SW480 (cell line): ENCODE results near the gene METTL14.
"Not testable (repeated sequence)": the region's sequence is repeated elsewhere in the genome, so short reads cannot be mapped to it uniquely, and the experiment has no call there.

Experiments
- DNase-seq: peaks from one replicate; pipeline ENCODE4 v3.0.0-alpha.2; 2016; ENCODE audit warnings: low spot score

METTL14 gene

DNA sequence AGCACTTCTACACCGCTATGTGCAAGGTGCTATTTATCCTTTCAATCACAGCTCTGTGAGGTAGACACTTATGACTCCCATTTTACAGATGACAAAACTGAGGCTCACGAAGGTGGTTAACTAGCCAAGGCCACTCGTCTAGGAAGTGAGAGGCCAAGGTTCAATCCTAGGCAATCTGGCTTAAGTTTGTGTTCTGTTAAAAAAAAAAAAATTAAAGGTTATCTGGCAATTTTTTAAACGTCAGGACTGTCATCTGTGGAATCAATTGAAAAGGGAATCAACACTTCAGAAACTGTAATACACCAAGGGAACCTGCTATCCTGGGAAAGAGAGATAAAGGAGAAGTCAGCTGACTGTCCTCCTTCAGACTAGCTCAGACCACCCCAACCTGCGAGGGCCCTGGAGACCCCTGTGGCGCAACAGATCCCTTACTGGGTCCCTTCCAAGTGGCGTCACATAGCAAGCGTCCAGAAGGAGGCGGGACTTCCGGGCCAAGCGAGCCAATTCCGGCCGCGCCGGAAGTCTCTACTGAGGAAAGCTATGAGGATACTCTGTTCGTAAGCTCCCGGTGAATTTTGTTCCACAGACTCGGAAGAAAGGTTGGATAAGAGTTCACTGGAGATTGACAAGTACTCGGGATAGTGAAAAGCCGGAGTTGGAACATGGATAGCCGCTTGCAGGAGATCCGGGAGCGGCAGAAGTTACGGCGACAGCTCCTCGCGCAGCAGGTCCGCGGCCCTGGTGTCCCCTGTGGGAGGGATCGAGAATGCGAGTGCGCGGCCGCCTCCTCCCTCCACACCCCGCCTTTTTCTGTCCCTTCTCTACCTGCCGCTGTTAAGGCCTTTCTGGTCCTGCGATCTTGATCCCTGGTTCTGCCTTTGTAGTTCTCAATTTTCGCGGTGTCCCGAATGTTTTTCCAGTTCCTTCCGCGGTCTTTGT, at the start of gene METTL14:
METTL14 (plus strand) TSS at position 520 of the 939 bp plus-strand sequence; CDS start at position 663, 143 bp downstream.
- DNase-seq, result peak; percentile 78

DNA sequence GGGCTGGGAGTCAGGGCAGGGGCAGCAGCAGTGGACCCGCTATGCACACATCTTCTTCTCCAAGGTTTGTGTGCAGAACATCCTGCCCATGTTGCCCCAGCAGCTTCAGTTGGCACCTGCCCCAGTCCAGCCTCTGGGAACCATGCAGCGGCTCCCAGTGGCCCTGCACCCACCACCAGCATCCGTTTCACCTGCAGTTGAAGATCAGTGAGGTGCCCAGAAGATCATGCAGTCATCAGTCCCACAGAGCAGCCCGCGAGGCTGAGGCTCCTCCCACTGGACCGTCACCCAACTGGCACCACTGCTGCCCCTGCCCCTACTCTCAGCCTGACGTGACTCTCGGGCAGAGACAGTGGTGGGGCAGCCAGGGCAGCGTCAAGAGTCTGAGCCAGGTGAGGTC, 49.1 kb upstream of the METTL14 start:
- not testable (repeated sequence) for DNase-seq

DNA sequence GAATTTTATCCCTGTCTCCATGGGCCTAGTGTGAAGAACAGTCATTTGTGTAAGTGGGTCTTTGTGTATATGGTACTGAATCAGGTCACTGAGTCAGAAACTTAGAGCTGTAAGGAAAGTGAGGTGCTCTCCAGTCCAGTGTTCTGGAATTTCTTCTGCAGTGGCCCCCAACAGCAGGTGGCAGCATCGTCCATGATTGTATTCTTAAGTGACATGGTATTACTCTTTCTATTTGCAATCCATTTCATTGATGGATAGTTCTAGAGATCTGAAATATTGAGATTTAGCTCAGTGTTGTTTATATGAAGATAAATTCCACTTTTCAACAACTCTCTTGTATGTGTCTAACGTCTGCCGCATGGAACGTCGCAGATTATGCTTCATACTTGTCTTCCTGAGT, 20.5 kb upstream of the METTL14 start:
- not testable (repeated sequence) for DNase-seq

DNA sequence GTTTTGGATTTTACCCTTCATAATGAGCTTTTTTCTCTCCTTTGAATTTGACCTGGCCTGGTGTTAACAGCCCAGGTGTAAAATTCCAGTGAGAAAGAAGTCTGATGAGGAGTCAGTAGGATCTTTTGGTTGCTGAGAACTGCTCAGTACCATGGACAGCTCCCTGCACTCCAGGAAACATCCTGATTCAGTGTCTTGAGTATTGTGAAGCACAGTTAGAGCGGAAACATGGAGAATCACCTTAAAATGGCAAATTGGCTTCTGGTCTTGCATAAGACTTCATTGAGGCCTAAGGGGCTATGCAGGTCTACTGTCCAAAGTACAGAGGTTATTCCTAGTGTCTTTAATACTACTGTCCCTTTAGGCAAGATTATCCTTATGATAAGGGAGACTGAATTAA, 16.0 kb upstream of the METTL14 start:
- not testable (repeated sequence) for DNase-seq

DNA sequence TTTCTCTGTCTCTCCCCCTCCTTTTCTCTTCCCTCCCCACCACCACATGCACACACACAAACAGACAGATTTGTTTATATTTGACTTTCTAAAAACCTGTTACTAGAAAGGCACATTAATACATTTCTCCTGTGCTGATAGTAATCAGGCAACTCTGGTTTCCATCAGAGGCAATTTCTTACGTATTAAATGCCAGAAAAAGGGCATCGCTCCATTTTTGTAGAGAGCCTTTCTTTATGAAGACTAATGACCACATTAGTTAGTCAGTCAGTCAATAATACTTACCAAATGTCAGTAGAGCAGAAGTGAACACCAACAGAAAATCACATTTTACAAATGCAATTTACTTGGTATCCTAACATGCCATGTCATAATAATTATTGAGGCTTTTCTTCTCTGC, 14.2 kb upstream of the METTL14 start:
- DNase-seq, result not testable (repeated sequence)

DNA sequence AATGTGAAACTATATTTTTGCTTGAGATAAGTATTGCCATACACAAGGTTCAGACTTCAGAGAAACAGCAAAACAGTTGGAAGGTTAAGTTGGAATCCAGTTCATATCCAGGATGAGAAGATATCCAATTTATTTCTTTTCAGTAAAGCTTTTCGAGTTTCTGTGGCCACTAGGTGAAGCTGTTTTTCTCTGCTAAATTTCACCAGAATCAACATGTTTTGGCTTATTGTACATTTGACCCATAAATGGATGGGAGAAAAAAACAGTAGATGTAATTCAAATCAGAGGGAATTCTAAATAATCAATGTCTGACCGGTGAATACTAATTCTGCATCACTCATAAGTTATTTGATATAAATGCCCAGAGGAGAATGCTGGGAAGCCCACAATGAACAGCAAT, 9.1 kb upstream of the METTL14 start:
- DNase-seq, result no peak

DNA sequence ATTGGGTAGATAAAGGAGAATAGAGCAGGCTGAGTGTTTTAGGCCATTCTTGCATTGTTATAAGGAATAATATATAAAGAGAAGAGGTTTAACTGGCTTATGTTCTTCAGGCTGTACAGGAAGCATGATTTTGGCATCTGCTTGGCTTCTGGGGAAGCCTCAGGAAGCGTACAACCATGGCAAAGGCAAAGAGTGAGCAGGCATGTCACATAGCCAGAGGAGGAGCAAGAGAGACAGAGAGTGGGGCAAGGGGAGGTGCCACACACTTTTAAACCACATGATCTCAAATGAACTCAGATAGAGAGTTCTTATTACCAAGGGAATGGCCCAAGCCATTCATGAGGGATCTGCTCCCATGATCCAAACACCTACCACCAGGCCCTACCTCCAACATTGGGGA, 4.4 kb upstream of the METTL14 start:
- DNase-seq, result no peak

DNA sequence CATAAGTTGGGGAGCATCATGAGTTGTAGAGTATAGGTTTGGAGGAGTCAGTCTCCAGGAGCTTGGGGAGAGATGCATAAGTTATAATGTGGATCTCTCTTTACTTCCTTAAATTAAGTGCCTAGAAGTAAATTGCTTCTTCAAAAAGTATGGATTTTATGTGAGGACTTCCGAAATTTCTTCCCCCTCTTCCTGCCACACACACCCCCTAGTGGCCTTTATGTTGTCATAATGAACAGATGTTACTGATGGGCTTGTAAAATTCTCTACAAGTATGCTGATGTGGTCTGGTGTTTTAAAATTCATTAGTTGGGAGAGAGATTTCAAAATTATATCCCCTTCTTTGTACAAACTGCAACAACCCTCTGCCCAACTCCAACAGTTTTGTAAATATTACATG, 2.3 kb upstream of the METTL14 start:
- DNase-seq, result peak; percentile 30

DNA sequence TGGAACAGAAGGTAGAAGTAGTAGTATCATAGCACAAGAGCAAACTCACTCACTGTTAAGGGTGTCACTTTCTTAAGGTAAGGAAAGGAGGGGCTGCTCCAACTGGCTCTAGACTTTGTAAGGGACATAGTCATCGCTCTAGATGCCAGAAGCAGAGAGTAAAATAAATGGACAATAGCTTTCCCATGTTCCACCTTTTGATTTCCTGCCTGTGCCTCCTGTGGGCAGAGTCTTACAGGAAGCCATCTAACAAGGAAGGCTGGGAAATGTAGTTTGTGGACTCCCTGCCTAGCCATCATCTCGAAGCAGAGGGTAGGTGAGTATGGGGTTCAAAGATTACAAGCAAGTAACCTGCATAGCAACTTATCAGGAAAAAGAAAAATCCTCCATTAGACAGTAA, 1.7 kb upstream of the METTL14 start:
- no peak for DNase-seq

DNA sequence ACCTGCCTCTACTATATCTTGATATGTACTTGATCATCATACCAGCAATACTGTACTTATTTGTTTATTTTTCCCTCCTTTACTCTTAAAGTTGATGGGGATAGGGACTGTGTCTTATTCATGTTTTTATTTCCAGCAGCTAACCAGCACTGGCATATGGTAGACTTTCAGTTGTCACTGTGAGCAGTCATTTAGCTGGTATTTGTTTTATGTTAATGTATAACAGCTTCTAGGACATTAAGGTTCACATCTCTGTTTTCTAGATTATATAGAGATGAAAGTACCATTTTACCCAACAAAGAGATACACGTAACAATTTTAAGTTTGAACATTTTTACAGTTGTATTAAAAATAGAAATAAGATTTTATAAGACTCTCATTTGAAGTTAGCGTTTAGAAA, 17.9 kb downstream of the METTL14 start:
- DNase-seq, result no peak

DNA sequence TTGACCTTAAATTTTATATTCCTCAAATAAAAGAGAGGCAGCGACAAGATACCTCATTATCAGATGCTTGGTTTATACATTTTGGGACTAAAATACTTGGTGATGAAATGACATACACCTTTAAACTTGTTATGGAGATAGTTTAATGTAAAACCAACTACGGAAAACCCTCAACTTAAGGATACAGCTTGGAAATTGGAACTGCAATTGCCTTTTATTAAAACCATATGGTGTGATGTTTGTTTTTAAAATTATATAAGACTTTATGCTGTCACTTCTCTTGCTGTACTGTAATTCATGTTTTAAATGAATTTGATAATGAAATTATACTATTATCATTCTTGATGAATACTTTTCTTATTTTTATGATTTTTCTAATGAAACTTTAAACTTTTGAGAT, 25.9 kb downstream of the METTL14 start:
- no peak for DNase-seq

DNA sequence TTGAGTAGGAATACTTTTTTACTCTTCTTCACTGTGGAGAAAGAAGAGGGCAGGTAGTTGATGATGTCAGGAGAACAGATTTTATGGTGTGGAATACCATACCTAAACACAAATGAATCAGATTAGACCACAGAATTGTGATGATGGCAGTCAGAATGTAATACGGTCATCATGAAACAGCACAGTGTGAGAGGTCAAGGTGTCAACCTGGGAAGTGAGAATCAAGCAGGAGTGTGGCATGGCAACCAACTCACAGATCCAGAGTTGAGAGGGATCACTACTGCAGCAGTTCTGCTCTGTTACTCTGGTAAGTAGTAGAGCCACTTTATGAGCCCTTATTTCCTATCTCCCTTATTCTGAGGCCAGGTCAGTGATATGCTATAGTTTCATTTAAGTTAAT, 27.7 kb downstream of the METTL14 start:
- DNase-seq, result no peak

DNA sequence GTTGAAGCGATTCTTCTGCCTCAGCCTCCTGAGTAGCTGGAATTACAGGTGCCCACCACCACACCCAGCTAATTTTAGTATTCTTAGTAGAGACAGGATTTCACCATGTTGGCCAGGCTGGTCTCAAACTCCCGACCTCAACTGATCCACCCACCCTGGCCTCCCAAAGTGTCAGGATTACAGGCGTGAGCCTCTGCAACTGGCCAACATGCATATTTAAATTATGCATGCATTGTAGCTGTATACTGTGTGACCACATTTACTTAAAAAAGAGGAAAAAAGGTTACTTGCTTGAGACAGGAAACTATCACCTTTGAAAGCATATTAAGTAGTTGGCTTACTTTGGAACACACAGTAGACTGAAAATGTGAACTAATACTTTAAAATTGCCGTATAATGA, 29.5 kb downstream of the METTL14 start:
- DNase-seq, result no peak

DNA sequence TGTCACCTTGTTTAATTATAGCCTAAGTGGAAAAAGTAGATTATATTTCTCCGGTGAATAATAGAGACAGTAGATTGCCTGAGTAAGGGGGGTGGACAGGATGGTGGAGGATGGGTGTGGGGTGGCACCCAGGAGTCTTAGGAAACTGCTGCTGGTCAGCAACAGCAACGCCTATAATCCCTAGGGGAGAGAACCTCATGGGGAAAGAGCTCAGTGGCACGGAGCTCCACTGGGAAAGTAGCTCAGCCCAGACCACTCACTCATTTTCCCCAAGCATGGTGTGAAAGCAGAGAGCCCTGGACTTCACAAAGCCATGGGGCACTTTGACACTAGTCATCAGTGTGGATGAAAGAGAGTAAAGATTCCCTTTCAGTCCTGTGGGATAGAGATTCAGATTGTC, 31.1 kb downstream of the METTL14 start:
- DNase-seq, result no peak

DNA sequence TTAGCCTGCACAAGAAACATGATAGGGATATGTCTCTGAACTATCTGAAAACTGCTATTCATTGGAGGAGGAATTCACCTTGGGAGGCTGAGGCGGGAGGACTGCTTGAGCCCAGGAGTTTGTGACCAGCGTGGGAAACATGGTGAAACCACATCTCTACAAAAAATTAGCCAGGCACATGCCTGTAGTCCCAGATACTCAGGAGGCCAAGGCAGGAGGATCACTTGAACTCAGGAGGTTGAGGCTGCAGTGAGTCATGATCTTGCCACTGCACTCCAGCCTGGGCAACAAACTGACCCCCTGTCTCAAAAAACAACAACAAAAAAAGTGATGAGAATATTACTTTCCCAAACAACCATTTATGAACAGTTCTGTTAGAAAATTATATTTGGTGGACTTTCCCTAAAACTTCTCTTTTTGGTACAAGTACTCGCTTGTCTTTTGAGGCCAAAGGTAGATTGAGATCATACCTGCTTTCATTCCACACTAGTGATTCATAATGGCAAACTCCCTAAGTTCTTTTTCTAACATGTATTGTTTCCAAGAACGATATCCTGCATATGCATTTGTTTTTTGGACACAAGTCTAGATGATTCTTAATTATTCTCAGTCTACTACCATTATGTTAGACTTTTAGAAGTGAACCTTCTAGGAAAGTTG, 33.4 kb downstream of the METTL14 start:
- no peak for DNase-seq

DNA sequence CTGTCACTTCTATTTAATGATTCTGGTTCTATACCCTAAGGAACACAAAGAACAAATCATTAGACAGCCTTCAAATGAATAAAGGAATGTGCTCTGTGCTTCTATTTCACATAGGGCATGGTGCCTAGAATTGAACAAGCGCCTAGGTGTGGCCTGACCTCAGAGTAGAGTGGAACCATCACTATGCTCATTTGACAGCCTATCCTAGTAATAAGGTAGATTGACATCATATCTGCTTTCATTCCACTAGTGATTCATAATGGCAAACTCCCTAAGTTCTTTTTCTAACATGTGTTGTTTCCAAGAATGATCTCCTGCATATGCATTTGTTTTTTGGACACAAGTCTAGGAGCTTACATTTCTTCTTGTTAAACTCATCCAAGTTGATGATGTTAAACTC, 36.6 kb downstream of the METTL14 start:
- DNase-seq, result no peak

DNA sequence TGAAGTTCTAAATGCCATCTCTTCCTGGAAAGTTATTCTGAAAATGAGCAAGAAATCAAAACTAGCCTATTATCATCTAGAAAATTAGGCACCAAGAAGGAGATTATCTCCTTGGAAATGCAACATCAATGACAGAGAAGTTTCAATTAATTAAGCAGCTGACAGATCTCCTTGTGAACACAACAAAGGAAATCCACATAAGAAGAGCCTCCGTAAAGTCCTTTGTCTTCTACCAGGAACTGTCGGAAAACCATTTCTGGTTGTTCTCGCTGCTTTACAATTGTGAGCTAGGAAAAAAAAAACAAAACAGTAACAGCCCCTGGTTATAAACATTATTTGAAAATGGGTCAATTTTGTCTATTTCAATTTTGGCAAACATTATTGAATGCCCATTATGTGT, 38.2 kb downstream of the METTL14 start:
- no peak for DNase-seq

DNA sequence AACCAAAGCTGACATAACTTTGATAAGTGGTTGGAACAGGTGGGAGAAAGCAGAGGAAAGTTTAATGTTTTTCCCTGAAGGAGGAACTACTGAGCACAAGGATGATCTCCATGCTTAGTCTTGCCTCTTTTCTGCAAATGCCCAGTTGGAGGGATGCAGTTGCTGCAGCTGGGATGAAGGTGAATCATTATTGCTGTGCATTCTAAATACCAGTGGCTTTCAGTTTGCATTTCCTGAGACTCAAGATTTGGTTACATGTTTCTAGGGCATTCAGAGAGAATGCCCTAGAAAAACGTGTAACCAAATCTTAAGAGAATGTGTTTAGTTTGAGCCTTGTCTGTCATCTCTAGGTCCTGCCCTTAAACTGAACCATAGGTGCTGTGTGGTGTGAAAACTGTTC, 42.2 kb downstream of the METTL14 start:
- DNase-seq, result no peak

DNA sequence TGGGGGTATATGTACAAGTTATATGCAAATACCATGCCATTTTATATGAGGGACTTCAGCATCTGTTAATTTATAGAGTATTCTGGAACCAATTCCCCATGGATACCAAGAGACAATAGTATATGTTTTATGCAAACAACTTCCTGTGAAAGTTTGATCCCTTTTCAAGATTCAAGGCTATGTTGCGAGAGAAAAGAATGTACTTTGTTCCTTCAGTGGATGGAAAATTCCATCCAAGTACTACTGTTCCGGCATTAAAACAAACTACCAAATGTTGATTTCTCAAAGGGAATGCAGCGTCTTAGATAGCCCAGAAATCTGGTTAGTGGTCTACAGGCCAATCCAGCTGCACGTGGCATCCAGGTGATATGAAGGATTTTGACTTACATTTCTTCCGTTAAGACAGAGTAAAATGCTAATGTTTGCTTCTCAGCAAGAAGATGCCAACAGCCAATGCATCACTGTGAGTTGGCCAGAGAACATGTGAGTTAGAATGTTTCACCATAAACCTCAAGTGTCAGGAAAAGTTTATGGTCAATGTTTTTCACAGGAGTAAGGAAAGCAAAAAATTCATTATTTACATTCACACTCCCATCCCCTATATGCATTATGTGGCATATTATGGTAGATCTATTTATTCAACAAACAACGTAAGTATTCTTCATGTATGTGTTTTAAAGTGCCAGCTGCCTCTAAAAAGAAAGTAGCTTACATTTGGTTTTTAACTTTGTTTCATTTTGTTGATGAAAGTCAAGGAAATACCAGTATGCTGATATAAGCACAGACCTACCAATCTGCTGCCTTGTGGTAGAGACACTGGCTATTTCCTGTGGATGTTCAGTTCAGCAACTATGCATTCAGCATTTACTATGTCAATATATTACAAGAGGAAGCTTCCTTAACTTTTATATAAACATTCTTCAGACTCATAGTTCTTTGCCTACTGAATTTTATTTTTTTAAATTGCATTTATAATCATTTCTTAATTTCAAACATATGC, 44.4 kb downstream of the METTL14 start:
- no peak for DNase-seq

DNA sequence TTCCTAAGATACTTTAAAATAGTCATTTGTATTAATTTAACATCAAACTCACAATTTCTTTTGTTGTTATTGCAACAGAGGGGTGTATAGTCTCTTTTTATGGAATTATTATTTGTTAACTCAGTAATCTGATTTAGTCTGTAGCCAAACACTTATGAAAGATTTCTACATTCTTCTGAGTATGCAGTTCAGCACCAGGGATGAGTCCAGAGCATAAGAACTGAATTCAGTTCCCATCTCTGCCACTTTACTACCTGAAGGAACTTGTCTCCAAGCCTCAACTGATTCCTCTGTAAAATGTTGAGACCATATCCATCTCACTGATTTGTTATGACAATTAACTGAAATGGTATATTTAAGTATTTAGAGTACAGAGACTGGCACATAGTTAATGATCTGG, 45.5 kb downstream of the METTL14 start:
- DNase-seq, result no peak

DNA sequence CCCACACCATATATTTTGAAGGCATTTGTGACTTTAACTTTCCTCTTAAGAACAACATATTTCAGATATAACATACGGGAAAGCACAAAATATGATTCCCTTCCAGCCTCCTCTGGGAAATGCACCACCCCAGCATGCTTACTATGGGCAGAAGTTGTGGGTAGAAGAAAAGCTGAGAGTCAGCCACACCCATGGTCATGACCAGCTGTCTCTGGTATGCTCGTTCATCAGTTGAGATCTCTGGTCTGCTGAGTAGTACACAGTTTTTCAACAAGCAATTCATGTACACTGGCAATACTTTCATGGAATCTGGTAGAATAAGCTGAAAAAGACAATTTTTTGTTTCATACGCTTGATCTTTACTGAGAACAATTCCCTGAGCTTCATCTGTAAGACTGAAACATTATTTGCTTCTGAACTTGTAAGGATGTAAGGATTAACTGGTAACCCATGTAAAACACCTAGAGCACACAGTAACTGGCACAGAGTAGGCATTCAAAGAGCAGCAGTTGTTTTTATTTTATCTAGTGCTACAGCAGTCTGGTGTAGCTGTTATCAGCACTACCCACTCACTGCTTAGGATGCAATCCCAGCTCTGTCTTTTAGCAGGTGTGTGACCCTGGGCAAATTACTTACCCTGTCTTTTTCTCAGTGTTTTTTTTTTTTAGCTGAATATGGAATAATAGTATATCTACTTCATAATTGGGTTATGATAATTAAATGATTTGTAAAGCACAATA, 47.6 kb downstream of the METTL14 start:
- DNase-seq, result peak; percentile 1
